ENCODE measurements around the gene CEP57L1.

GRCh38 chr6:109164331-109164730 is 69.0 kb downstream of the CEP57L1 start:
- TF ChIP-seq CTCF (IDR thresholded peaks at IDR 0.05) (no peak), POLR2A (IDR thresholded peaks at IDR 0.05) (no peak)

Data from Peyer's patch (tissue), 4 donors.